ENCODE data around the gene GXYLT1.
"Not testable (repeated sequence)": the region's sequence is repeated elsewhere in the genome, so short reads cannot be mapped to it uniquely, and the experiment has no call there.

GXYLT1 gene

GRCh38 chr12:42143452-42144157 is 1.1 kb downstream of the GXYLT1 start:
- no peak for DNase-seq

GRCh38 chr12:42141981-42142606 is 2.6 kb downstream of the GXYLT1 start:
- DNase-seq, result no peak

DNA sequence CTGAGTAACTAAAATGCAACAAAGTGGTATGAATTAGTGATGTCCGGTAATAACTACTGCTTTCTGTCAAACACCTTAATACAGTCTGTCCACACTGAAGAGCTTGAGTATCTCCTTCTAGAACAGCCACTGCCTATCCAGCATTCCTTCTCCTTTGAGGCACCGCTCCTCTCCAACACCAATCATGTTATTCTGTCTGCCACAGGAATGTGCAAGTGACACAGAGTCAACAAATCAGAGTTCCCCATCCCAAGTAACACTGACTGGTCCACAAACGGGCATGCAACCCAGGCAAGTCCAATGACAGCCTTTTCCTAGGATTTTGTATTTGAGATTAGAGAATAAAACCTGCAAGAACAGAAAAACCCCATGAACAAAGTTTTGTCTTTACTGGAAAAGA is 3.8 kb downstream of the GXYLT1 start:
- DNase-seq, result no peak

DNA sequence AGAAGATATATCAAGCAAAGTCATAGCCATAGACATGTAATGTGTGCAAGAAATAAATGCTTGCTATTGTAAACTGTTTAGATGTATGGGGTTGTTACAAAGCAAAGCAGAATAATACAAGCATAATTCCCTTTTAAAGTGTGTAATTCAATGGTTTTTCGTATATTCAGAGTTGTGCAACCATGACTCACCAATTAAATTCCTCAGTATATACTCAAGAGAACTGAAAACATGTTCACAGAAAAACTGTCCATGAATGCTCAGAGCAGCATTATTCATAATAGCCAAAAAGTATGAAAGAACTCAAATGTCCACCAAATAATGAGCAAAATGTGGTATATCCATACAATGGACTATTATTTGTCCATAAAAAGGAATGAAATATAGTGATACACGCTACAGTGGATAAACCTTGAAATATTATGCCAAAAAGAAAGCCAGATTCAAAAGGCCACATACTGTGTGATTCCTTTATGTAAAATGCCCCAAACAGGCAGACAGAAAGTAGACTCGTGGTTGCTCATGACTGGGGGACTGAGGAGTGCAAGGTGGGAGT is 9.3 kb downstream of the GXYLT1 start:
- no peak for DNase-seq

DNA sequence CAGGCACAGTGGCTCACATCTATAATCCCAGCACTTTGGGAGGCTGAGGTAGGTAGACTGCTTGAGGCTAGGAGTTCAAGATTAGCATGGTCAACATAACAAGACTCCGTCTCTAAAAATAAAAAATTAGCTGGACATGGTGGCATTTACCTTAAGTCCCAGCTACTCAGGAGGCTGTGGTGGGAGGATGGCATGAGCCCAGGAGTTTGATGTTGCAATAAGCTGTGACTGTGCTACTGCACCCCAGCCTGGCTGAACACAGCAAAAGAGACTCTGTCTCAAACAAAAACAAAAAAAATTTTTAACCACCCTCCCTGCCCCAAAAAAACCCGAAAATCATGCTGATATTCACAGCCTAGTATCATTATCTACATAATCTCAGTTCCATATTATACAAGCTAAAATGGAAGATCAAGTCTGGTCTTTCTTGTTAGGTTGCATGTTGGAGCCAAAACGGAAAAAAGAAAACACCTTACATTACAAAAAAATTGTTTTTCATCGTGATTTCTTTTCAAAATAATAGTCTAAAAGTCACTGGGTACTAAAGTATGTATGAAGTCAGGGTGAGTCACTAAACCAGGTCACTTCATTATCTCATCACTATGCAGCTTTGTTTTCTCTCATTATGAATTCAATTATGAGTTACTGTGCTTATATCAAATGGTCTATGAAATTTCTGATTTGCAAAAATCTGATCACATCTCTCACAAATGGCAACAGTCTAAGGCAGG is 13.8 kb downstream of the GXYLT1 start:
- DNase-seq, result no peak

DNA sequence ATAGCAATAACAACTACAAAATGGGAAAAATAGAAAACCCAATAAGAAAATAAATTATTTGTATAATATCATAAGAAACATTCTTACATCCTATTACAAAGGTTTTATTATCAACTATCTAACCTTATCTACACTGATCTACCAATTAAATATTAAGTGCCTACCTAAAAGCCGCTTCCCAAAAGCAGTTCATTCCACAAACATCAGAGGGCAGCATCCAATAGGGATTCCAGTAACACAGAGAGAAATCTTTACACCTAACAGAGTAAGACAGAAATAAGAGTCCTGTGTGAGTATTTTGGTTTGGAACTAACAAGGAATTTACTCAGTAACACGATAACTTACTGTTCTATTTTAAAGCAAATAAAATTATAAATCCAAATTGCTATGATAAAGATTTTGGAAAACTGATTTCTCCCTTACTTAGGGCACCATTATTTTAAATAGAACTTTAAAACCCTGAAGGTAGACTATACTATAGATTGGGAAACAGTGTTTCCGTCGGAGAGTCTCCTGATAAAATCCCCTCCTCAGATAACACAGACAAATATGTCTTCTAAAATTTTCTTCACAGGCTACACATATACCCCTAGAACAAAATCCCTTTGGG is 15.0 kb downstream of the GXYLT1 start:
- DNase-seq, result no peak

- DNase-seq, result no peak
These were observed 15.8 kb downstream of the GXYLT1 start for GRCh38 chr12:42128888-42129287.

GRCh38 chr12:42128327-42128726 is 16.3 kb downstream of the GXYLT1 start:
- DNase-seq, result no peak

DNA sequence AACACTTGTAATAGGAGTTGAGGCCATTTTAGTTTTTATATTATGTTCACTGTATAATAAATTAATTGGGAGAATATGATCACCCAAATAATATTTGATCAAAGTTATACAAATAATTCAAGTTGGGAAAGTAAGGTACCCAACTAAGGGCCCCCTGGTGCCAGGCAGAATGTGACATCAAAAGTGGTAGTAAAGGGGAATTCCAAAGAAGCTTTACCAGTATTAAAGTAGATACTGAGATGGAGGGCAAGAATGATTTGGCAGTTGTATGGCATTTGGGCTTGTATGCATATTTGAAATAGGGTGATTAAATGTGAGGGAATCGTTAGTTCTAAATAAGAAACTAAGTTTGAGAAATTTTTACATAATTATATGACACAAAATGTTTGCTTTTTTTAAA is 17.7 kb downstream of the GXYLT1 start:
- DNase-seq, result no peak

GRCh38 chr12:42125388-42125767 is 19.3 kb downstream of the GXYLT1 start:
- no peak for DNase-seq

GRCh38 chr12:42124764-42125387 is 19.8 kb downstream of the GXYLT1 start:
- no peak for DNase-seq

- DNase-seq, result no peak
These were observed 25.5 kb downstream of the GXYLT1 start for GRCh38 chr12:42119085-42119633.

GRCh38 chr12:42118136-42118879 is 26.4 kb downstream of the GXYLT1 start:
- no peak for DNase-seq

- no peak for DNase-seq
These were observed 35.6 kb downstream of the GXYLT1 start for GRCh38 chr12:42109031-42109430.

- not testable (repeated sequence) for DNase-seq
These were observed 37.9 kb downstream of the GXYLT1 start for GRCh38 chr12:42106791-42107190.

GRCh38 chr12:42104784-42105183 is 39.9 kb downstream of the GXYLT1 start:
- no peak for DNase-seq

- no peak for DNase-seq
These were observed 40.6 kb downstream of the GXYLT1 start for GRCh38 chr12:42104087-42104486.

DNA sequence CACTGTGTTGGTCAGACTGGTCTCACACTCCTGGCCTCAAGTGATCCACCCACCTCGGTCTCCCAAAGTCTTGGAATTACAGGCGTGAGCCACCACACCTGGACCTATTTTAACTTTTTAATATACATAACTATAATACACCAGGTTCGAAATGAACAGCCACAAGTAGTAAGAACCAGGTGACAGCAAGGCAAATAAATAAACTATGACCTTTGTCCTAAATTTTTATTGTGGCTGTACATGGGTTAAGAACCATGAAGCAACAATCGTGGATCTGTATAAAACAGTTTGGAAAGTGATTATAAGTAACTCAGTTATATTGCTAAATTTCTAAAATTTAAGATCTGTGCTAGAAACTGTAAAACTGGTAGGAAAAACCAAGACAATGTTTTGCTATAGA is 41.5 kb downstream of the GXYLT1 start:
- no peak for DNase-seq

DNA sequence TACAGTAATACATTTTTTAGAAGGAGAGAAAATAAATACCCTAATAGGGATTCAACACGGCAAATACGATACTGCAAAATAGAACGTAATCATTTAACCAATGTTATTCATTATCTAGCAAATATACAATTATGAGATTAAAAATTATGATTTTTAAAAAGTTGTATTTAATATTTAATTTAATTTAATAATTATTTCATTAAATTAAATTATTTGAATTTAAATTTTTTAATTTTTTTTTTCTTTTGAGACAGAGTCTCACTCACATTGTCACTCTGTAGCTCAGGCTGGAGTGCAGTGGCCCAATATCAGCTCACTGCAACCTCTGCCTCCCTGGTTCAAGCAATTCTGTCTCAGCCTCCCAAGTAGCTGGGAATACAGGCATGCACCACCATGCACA is 42.0 kb downstream of the GXYLT1 start:
- no peak for DNase-seq

DNA sequence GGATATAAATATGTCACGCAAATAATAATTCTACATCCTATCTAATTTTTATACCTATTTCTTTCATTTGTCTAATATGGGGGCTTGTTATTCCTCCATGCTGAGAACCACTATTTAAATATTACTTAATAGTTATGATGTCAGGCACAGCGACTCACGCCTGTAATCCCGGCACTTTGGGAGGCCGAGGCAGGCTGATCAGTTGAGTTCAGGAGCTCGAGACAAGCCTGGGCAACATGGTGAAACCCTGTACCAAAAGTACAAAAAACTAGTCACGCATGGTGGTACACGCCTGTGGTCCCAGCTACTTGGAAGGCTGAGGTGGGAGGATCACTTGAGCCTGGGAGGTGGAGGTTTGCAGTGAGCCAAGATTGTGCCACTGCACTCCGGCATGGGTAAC is 45.2 kb downstream of the GXYLT1 start:
- no peak for DNase-seq

DNA sequence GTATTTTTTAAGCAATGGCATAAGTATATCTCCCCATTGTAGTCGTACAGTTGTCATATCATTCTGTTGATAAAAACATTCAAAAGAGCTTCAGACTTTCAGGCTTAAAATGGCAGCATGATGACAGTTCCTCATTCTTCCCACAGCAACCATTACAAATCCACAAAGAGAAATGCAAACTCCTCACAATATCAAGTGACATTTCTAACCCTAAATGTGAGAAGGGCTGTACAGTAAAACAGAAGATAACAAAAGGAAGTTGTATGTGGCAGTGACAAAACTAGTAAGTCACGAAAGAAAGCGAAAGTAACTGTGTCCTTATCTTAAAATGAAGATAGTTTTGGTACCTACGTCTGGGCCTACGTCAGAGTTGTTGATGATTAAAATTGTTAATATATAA is 46.7 kb downstream of the GXYLT1 start:
- DNase-seq, result no peak

DNA sequence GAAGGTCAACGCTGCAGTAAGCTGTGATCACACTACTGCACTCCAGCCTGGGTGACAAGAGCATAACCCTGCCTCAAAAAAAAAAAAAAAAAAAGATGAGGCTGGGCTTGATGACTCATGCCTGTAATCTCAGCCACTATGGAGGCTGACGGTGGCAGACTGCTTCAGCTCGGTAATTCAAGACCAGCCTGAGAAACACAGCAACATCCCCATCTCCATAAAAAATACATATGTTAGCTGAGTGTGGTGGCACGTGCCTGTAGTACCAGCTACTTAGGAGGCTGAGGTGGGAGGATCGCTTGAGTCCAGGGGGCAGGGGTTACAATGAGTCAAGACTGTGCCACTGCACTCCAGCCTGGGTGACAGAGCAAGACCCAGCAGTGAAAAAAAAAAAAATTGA is 50.4 kb downstream of the GXYLT1 start:
- no peak for DNase-seq
